ENCODE data around the gene SERINC5.

GRCh38 chr5:80193401-80193800, 62.4 kb downstream of the SERINC5 start:
- TF ChIP-seq, protein P1, sequence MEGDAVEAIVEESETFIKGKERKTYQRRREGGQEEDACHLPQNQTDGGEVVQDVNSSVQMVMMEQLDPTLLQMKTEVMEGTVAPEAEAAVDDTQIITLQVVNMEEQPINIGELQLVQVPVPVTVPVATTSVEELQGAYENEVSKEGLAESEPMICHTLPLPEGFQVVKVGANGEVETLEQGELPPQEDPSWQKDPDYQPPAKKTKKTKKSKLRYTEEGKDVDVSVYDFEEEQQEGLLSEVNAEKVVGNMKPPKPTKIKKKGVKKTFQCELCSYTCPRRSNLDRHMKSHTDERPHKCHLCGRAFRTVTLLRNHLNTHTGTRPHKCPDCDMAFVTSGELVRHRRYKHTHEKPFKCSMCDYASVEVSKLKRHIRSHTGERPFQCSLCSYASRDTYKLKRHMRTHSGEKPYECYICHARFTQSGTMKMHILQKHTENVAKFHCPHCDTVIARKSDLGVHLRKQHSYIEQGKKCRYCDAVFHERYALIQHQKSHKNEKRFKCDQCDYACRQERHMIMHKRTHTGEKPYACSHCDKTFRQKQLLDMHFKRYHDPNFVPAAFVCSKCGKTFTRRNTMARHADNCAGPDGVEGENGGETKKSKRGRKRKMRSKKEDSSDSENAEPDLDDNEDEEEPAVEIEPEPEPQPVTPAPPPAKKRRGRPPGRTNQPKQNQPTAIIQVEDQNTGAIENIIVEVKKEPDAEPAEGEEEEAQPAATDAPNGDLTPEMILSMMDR (IDR thresholded peaks at IDR 0.05; ENCODE audit: insufficient read depth, low read depth, low read length) = no peak
- TF ChIP-seq EZH2 (IDR thresholded peaks at IDR 0.05; ENCODE audit: insufficient read depth, low read length) = no peak

All from astrocyte (in vitro differentiated cells and primary cell).